Neural crest cell (in vitro differentiated cells): ENCODE measurements around the gene WNK1. TPM values are rescaled to one million over a fixed set of nuclear protein-coding genes. Genes with fewer than 3 reads are reported as not detected.

Source experiments
- DNase-seq: peaks from one replicate; pipeline ENCODE4 v3.0.0; 2021; ENCODE audit warnings: low read depth, mixed read lengths, low spot score
- H3K27ac Mint-ChIP-seq: one replicate; pipeline ENCODE4 v1.8.0; 2021; ENCODE audit warnings: mild to moderate bottlenecking, mixed read lengths; ENCODE audit not compliant: unreplicated experiment
- H3K27me3 Mint-ChIP-seq: 2 replicates; pipeline ENCODE4 v1.8.0; 2021; ENCODE audit warnings: low read depth, mild to moderate bottlenecking, mixed read lengths
- H3K36me3 Mint-ChIP-seq: 2 replicates; pipeline ENCODE4 v1.8.0; 2021; ENCODE audit warnings: low read depth, mild to moderate bottlenecking, mixed read lengths
- H3K4me1 Mint-ChIP-seq: 2 replicates; pipeline ENCODE4 v1.8.0; 2021; ENCODE audit warnings: mixed read lengths
- H3K4me3 Mint-ChIP-seq: one replicate; pipeline ENCODE4 v1.8.0; 2021; ENCODE audit warnings: mild to moderate bottlenecking, mixed read lengths
- H3K9me3 Mint-ChIP-seq: 2 replicates; pipeline ENCODE4 v1.8.0; 2021; ENCODE audit warnings: mixed read lengths
- total RNA-seq: library from RNA; stranded (reverse); gene quantifications from 2 replicates; pipeline ENCODE4 v1.2.1, GENCODE V29; 2021
- TF ChIP-seq, protein P1 (sequence below): fragments of 200-600 bp; sonication (generic); conservative IDR thresholded peaks from 2 replicates; pipeline ENCODE4 v1.5.0; 2021; ENCODE audit warnings: antibody characterized with exemption, mild to moderate bottlenecking

WNK1 gene
- total RNA-seq, 1 donor from 2014 or later, result 155 TPM

DNA sequence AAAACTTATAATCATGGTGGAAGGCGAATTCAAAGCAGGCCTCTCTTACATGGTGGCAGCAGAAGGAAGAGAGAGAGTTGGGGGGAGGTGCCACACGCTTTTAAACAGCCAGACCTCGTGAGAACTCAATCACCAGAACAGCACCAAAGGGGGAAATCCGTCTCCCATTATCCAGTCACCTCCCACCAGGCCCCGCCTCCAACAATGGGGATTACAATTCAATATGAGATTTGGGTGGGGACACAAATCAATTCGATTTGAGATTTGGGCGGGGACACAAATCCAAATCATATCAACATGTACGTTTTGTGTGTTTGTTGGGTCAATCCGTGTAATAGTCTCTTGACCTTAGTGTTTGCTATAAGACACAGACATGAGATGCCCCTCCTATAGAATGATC, 21.8 kb upstream of the WNK1 start:
- H3K27ac Mint-ChIP-seq, result no peak overlapping the region
- H3K4me1 Mint-ChIP-seq, result no peaks in the 10 kb centered on the region
- no peak overlapping the region for H3K4me3 Mint-ChIP-seq
- DNase-seq, result no peak
- no peaks in the 10 kb centered on the region for H3K27me3 Mint-ChIP-seq
- no peaks in the 10 kb centered on the region for H3K9me3 Mint-ChIP-seq
- TF ChIP-seq, protein P1, sequence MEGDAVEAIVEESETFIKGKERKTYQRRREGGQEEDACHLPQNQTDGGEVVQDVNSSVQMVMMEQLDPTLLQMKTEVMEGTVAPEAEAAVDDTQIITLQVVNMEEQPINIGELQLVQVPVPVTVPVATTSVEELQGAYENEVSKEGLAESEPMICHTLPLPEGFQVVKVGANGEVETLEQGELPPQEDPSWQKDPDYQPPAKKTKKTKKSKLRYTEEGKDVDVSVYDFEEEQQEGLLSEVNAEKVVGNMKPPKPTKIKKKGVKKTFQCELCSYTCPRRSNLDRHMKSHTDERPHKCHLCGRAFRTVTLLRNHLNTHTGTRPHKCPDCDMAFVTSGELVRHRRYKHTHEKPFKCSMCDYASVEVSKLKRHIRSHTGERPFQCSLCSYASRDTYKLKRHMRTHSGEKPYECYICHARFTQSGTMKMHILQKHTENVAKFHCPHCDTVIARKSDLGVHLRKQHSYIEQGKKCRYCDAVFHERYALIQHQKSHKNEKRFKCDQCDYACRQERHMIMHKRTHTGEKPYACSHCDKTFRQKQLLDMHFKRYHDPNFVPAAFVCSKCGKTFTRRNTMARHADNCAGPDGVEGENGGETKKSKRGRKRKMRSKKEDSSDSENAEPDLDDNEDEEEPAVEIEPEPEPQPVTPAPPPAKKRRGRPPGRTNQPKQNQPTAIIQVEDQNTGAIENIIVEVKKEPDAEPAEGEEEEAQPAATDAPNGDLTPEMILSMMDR, result no peak
- H3K36me3 Mint-ChIP-seq, result no peaks in the 10 kb centered on the region

DNA sequence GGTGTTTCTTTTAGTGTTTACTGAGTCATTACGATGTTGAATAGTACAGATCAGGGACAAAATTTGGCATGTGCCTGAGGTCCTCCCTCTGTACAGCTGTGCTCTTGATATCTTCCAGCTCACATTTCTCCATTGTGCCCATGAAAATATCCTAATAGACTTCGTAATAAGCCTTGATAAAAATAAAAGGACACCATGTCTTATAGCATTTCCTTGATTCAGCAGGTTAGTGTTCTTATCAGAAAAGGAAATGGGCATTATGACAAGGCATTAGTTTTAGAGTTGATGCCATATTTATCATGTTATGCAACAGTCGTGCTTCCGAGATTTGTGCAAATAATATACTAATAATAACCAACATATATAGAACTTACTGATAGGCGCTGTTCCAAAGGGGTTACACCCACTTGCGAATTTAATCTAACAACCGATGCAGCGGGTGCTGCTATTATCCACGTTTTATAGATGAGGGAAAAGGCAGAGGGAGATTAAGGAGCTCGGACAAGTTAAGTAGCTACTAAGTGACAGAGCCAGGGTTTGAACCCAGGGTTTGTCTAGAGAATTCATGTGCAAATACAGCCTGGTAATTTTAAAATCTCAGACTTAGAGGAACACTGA, 15.1 kb upstream of the WNK1 start:
- no peaks in the 10 kb centered on the region for H3K36me3 Mint-ChIP-seq
- H3K4me1 Mint-ChIP-seq, result no peaks in the 10 kb centered on the region
- H3K9me3 Mint-ChIP-seq, result no peaks in the 10 kb centered on the region

DNA sequence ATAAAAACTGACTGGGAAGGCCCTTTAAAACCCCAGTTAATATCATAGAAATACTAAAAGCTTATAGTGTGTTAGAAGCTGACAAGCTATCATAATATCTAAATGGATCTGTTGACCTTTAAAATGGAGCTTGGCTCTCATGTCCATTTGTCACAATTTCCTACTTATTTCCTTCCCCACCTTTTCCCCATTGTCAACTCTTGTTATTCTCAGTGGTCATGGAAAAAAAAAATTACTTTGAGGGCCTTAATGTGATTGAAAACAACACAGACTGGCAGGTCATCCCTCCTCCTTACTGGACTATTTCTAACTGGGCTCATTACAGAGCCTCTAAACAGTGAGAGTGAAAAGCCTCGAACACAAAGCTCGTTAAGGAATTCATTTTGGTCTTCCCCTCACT, 13.7 kb upstream of the WNK1 start:
- H3K9me3 Mint-ChIP-seq, result no peaks in the 10 kb centered on the region
- H3K27me3 Mint-ChIP-seq, result no peaks in the 10 kb centered on the region
- TF ChIP-seq, protein P1, result no peak
- H3K4me1 Mint-ChIP-seq, result no peaks in the 10 kb centered on the region
- H3K4me3 Mint-ChIP-seq, result no peak overlapping the region
- no peak for DNase-seq
- no peaks in the 10 kb centered on the region for H3K36me3 Mint-ChIP-seq
- H3K27ac Mint-ChIP-seq, result no peak overlapping the region

More for the DNA sequence above, 15.1 kb upstream of the WNK1 start:
- Mint-ChIP-seq H3K27ac (no peak overlapping the region), H3K4me3 (no peak overlapping the region), H3K27me3 (no peaks in the 10 kb centered on the region)
- DNase-seq, result no peak
- TF ChIP-seq, protein P1, result no peak

GRCh38 chr12:739349-739748, 13.0 kb upstream of the WNK1 start:
- H3K4me3 Mint-ChIP-seq, result no peak overlapping the region
- no peaks in the 10 kb centered on the region for H3K36me3 Mint-ChIP-seq
- H3K27me3 Mint-ChIP-seq, result no peaks in the 10 kb centered on the region
- no peaks in the 10 kb centered on the region for H3K9me3 Mint-ChIP-seq
- TF ChIP-seq, protein P1, result no peak
- DNase-seq, result no peak
- H3K4me1 Mint-ChIP-seq, result no peaks in the 10 kb centered on the region
- no peak overlapping the region for H3K27ac Mint-ChIP-seq

GRCh38 chr12:740921-741320, 11.5 kb upstream of the WNK1 start:
- H3K9me3 Mint-ChIP-seq, result no peaks in the 10 kb centered on the region
- DNase-seq, result no peak
- no peaks in the 10 kb centered on the region for H3K36me3 Mint-ChIP-seq
- H3K27ac Mint-ChIP-seq, result no peak overlapping the region
- no peaks in the 10 kb centered on the region for H3K4me1 Mint-ChIP-seq
- no peaks in the 10 kb centered on the region for H3K27me3 Mint-ChIP-seq
- TF ChIP-seq, protein P1, result no peak
- H3K4me3 Mint-ChIP-seq, result no peak overlapping the region
